AG20443 (cell line): Measurements from ENCODE around the gene UQCRC1.
A peak's percentile ranks its signal among the peaks of the same experiment; 100 is the strongest.

Experiments
- DNase-seq: peaks from one replicate; pipeline ENCODE4 v3.0.0; 2012; ENCODE audit warnings: low spot score, mixed read lengths

UQCRC1 gene

DNA sequence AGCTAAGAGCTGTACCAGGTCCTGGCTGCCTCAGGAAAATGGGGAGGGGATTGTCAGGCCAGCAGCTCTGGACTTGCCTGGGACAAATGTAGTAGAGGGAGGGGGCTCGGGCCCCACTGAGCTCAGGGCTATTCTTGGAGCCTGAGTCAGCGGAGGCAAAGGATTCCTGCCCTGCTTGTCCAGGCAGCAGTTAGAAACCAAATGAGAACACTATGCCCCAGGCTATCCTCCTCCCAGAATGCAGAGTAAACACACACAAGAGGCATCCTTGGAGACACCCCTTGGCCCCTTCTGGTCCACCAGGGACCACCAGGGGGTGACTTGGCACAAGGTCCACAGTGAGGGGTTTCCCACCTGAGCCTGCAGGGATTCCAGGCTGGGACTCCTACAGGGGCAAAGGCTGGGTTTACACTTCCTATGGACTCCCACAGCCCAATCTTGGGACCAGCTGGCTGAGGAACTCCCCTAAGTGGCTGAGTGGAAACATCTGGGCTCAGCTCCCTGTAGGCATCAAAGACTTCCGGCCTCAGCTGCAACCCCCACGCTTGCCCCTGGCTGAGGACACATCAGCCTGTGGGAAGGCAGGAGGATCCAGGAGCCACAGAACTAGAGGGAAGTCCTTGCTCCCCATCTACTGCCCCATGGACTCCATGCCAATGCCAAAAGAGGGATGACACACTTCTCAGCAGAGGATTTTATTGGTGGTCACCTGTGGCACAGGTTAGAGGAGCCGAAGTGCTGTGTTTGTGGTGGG lies 10.9 kb downstream of the UQCRC1 start:
- peak; percentile 92 for DNase-seq

DNA sequence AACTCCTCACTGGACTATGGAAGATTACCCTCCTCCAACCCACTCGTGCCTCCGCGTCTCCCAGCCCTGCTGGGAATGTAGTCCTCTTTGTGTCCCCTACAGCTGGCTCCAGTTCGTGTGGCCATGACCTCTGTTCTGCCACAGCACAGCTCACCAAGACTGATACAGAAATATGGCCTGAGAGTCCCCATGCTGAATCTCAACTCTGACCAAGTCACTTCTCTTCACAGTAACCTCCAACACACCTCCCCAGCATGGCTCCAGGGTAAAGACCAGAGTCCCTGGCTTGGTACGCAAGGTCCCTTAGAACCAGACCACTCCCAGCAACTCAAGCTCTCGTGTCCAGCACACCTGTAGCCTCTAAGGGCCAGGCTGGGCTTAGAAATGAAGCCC lies 12.0 kb downstream of the UQCRC1 start:
- no peak for DNase-seq

DNA sequence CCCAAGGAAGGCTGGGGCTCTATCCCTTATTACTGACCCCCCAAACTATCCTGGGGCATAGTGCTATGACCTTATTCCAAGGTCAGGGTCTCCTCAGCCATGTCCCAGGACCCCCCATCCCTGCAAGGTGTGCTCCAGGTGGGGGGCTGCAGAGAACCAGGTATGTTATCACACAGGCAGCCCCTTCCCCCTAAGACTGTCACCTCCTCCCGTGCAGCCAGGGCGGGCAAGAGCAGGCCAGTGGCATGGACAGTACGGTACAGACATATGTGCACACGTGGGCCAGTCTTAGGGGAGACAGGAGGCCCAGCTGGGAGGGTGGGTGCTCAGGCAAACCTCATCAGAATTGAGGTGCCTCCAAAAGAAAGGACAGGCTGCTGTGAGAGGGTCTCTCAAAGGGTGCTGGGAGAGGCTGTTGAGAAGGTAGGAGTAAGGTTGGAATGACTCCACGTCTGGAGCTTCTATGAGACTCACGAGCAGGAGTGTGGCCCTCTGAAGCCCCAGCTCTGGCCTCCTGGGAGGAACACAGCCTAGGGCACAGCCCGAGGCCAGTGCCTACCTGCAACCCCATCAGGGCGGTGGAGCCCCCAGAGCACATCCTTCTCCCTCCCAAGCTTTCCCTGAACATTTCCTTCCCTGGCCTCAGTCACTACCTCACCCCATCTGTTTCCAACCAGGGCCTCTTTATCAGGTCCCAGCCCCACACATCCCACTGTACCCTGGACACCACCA lies 12.6 kb downstream of the UQCRC1 start:
- no peak for DNase-seq

DNA sequence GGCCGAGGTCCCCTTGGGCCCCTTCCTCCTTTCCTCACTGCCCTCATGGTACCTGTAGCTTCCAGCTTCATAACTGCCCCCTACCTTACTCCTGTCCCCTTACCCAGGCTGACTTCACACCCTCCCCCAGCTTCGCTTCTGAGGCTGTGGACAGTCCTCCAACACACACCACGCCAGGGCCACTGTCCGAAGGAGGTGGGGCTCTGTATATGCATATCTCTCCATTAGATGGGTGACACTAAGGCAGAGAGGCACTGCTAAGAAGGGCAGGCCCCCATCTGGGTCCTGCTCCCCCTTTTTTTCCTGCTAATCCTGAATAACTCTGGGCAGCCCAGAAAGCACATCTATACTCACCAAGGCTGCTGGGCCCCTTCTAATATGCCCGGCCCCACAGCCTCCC lies 13.3 kb downstream of the UQCRC1 start:
- DNase-seq = no peak

DNA sequence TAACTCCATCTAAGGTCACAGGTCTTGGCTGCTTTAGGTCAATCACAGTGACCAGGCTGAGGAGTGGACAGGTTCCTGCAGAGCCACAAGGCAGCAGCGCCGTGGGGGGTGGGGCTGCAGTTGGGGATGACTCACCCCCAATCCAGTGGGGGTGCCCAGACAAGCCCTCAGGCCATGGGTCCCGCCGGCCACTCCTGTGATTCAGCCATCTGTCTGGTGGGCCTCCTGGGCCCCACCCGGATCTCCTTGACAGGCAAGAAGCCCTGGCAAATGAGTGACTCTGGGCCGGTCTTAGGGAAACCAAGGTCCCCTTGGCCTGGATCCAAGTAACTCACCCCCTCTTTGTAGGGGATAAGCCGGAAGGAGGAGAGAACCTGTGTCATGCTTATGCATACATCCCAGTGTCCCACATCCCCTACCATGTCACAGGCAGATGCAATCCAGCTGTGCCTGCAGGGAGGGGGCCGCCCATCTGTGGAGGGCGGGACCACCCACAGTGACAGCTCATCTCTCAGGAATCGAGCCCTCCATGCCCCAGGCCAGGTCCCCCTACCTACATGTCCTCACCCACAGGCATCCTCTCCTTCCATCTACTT lies 13.8 kb downstream of the UQCRC1 start:
- DNase-seq = peak; percentile 95

DNA sequence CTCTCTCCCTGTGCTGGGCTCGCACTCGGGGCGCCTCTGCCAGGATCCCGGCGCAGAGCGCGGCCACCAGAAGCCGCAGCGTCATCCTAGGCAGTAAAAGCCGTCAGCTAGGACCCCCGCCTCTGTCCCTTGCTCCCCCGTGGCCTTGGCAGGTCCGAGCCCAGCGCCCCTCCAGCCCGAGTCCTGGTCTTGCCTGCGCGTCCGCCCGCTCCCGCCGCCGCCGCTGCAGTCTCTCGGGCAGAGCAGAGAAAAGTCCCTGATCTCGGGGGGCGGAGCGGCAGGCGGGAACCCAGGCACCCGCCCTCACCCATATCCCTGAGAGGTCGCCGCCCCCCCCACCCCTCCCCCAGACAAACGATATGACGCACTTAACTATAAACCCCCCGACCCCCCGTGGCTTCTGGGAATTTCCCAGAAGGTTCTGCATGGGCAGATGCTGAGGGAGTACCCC lies 14.3 kb downstream of the UQCRC1 start, which contains the start of gene COL7A1:
Gene COL7A1 (minus strand): TSS at position 255 of the 451 bp plus-strand sequence. CDS start 170 bp downstream, at position 85.
- DNase-seq = peak; percentile 55

DNA sequence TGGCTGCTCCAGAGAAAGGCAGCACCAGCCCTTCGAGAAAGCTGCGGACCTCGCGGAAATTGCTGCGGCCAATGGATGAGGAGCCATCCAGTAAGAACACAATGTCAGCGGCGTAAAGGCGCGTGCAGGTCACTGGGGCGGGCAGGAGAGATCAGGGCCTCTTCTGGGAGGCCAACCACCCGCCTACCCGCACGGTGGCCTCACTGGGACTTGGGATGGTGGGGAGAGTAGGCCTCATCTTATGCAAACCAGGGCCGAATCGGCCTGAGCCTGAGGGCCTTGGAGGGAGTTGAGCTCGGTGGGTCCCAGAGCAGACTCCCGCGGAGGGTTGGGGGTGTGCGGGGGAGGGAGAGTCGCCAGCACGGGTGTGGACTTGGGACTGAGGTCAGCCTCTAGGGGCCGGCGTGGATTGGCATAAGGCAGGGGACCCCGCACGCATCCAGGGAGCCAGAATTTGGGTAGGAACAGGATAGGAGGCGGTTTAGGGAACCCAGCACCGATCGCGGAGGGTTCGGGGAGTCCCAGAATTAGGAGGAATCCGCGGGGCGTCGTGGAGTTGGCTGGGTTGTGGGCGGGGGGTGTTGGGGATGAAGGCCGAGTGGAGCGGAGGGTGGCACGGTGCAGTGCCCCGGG lies 14.9 kb downstream of the UQCRC1 start:
- peak; percentile 61 for DNase-seq

DNA sequence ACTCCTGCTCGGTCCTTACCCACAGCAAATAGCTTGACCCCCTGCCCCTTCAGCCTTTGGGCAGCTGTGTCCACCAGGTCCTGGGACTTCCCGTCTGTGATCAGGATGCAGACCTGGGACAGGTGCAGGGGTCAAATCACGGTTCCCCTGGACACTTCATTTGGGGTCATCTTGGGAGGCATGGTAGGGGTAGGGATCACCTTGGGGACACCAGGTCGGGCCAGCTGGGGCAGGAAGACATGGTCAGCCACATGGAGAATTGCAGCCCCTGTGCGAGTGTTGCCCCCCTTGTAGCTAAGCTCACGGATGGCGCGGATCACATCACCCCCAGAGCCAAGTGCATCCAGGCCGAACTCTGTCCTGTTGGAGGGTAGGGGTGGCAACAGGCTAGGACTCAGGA lies 16.1 kb downstream of the UQCRC1 start:
- DNase-seq = no peak

DNA sequence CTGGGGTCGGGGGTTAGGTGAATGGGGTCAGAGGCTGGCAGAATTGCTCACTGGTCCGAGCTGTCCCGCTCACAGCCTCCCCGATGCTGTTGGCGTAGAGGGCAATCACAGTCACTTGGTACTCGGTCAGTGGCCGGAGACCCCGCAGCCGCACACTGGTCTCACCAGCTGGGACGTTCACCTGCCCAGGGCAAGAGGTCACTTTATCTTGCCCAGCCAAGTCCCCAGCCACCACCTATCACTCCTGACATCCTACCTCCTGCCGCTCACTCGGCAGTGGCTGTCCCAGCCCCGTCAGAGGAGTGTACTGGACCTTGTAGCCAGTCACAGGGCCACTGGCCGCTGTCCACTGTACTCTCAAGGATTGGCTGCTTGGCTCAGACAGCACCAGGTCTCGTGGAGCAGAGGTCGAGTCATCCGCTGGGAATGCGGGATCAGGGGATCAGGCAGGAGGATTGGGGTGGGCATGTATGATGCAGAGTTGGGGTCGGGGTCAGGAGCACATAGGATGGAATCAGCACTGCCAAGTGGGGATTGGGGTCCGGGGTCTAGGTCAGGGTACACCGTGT lies 16.8 kb downstream of the UQCRC1 start:
- no peak for DNase-seq

DNA sequence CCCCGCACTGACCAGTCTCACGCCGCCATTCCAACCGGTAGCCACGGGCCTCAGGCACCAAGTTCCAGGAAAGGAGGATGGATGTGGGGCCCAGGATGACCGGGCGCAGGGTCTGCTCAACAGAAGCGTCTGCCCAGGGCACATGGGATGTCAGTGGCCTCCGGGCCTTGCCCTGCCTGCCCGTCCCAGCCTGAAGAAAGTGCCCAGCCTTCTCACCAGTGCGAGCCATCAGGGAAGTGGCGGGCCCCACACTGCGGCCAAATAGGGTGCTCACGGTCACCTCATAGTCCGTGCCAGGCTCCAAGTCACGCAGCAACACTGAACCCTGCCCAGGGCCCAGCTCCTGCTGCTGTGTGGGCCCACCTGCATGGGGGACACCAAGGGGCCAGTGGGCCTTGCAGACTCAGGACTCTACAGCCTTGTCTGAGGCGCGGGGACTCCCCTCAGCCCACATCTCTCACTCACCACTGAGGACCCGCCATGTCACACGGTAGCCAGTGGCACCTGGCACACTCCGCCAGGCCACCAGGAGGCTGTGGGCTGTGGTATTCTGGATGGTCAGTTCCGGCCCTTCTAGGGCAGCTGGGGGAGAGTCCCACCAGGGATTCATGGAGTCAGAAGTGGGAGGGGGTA lies 17.4 kb downstream of the UQCRC1 start:
- no peak for DNase-seq

DNA sequence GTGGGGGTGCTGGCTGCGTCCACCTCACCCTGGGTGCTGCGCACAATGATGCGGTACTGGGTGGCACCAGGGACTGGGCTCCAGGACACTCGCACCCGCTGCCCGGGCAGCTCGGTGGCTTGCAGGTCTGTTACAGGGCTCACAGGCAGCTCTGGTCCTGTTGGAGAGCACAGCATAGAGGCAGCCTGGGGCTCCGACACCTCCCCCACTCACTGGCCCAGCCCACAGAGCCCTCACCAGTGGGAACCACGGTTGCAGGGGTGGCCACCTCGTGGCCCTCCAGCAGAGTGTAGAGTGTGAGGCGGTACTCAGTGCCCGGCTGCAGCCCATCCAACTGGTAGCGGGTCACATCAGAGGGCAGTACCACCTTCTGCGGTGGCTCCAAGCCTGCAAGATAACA lies 18.0 kb downstream of the UQCRC1 start:
- no peak for DNase-seq

DNA sequence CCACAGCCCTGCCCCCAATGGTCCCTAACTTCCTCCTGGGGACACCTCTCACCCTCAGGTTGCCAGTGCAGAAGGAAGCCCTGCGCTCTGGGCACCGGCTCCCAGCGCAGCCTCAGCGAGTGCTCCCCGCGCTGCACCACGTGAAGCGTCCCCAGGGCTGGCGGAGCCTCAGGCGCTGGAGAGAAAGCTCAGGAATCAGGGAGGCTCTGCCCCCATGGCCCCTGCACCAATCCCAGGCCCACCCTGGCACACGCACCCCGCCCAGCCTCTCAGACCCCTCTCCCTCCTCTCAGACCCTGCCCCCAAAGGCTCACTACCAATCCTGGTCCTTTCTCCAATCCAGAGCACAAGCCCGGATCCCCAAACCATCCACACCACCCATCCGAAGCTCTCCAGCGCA lies 21.2 kb downstream of the UQCRC1 start:
- DNase-seq = no peak

DNA sequence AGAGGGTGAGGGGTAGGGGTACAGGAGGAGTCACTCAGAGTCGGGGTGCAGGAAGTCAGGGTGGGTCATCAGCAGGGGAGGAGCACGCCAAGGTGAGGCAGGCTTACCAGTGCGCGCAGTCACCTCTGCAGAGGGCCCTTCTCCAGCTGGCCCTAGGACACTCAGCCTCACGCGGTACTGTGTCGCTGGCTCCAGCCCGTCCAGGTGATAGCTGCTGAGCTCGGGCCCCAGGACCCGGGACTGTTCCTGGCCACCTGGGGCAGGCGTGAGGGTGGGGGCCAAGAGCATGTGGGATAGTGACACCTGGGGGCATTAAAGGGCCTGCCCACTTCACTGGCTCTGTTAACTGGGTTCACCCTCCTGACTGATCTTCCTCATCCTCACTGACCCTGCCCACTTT lies 21.8 kb downstream of the UQCRC1 start:
- DNase-seq = no peak

DNA sequence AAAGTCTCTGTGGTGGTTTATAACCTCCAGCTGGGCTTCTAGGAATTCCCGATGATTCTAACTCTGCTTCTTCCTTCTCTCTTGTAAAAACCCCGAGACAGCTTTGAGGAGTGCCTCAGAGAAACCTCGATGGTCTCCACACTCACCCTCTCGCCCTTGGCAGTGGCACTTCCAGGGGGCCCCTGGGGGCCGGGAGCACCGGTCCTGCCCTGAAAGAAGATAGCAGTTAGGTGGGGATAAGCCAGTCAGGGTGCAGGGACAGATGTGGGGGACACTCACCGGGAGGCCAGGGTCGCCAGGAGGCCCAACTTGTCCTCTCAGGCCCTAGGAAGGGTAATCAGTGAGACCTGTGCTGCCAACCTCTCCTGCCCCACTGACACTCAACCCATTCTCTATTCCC lies 24.0 kb downstream of the UQCRC1 start:
- DNase-seq = no peak

DNA sequence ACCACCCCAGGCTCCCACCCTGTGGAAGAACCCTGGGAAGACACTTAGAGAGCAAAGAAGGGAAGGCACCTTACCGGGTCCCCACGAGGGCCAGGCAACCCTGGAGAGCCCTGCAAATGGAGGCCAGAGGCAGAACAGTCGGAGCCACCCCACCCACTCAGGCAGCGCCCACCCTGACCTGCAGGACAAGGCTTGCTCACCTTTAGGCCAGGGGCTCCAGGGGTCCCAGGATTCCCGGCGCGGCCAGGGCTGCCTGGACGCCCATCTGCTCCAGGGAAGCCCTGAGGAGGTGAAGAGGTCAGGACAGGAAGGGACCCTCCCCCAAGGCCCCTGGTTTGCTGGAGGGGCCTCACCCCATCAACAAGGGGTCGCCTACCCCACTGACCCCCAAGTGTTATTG lies 24.6 kb downstream of the UQCRC1 start:
- DNase-seq = no peak

DNA sequence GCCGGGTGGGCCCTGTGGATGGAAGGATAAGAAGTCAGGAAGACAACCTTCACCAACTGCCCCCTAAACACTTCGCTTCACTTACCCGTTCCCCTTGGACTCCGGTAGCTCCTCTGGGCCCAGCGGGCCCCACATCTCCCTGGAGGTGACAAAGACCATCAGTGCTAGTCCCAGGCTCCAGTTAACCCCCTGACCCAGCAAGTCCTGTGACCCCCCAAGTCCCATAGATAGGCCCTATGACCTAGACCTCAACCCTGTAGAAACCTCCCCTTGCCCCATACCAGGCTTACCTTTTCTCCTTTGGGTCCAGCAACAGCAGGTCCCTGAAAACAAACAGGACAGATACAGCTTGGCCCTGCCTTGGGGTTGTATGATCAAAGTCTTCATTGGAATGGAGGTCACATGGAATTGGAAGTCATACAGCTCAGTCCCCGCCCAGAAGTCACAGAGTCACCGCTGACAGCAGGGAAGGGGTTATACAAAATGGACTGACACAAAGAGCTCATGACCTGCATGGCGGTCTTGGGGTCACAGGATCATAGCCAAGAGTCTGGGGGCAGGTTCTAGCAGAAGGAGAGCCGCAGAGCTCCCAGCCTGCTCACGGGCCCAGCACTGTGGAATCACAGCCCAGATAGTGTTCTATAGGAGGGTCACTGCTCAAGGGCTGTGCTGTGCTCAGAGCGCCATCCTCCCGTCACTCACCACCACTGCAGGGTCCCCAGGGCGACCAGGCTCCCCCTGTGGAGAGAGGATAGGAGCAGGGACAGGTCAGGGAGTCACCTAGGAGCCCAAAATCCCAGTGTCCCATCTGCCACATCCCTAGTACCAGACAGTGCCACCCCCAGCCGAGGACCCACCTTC lies 27.6 kb downstream of the UQCRC1 start:
- no peak for DNase-seq

DNA sequence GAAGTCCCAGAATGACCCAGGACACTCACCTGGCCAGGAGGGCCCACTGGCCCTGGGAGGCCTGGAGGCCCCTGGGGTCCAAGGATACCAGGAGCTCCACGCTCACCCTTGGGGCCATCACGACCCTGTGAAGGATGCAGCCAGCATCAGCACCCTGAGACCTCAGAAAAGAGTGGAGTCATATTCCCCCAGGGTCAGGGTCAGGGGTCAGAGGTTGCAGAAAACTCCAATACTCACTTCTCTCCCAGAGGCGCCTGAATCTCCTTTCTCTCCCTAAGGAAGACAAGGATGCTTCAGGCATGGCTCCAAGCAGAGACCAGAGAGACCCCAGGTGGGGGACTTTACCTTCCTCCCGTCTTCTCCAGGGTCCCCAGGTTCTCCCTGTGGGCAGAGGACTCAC lies 32.8 kb downstream of the UQCRC1 start:
- DNase-seq = no peak

DNA sequence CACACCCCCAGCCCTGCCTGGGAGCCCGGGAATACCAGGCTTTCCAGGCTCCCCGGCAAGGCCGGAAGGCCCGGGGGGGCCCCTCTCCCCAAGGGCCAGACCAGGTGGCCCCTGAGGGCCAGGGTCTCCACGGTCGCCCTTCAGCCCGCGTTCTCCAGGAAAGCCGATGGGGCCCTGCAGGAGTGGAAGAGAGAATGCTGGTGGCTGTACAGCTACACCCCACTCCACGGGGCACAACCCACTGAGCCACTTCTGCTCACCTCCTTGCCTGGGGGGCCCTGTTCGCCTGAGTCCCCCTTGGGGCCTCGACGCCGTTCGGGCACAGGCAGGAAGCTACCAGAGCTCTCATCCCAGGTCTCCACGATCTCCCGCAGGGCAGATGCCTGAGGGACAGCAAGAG lies 34.1 kb downstream of the UQCRC1 start:
- no peak for DNase-seq

DNA sequence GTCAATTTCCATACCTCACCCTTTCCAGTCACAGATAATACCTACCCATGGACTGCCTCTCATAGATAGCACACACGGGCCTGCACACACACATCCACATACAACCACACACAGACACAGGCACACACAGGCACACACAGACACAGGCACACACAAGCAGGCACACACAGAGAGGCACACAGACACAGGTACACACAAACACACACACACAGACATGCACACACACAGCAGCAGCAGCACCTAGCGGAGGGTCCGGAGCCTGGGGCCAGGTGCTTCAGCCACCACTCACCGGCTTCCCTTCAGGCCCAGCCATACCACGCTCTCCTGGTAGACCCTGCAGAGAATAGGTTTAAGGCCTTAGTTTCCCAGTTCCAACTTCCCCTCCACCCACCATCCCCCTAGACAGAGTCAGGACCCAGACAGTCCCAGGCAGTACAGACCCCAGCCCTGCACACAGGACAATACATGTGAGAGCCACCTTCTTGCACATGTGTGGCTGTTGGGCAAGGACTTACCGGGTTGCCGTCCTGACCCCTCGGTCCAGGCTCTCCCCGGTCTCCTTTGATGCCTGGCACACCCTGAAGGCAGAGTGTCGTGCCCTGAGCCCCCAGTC lies 35.4 kb downstream of the UQCRC1 start:
- DNase-seq = no peak

DNA sequence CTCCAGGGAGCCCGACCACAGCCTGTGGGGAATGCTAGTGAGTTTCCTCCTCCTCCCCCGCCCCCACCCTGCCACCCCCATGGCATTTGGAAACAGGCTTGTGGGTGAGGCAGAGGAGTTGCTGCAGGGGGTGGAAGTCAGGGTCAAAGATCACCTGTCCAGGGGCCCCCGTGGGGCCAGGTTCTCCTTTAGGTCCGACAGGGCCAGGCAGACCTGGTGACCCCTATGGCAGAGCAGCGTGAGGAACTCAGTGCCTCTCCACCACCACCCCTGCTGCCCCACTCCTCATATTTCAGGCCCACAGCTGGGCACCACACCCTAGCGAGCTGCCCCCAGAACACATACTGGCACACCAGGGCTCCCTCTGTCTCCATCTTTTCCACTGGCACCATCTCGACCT lies 36.9 kb downstream of the UQCRC1 start:
- no peak for DNase-seq
